Measurements from ENCODE around the gene SLC10A3. TPM values are rescaled to one million over a fixed set of nuclear protein-coding genes. Genes with fewer than 3 reads are reported as not detected.
A peak's percentile ranks its signal among the peaks of the same experiment; 100 is the strongest.

The SLC10A3 gene
- total RNA-seq, 1 donor from 2014 or later: 28.9 TPM

DNA sequence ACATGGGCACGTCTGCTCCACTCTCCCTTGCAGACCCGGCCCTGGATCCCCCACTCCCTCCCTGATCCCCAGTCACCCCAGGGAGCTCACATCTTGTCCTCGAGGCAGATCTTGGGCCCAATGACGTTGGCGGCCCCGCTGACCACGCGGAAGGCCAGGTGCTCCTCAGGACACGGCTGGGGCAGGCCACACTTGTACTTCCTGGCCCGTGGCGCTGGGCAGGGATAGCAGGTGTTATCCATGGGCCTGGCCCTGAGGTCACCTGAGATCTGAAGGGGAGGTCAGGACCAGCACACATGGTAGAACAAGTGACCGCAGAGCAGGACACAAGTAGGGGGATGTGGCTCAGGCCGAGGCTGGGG is 17.9 kb upstream of the SLC10A3 start:
- Mint-ChIP-seq H3K36me3 (ENCODE audit: low read depth) (peaks cover 12% of the 10 kb centered on the region), H3K27ac (ENCODE audit: unreplicated experiment) (no peak overlapping the region), H3K27me3 (ENCODE audit: low read depth) (no peaks in the 10 kb centered on the region), H3K4me3 (ENCODE audit: unreplicated experiment) (no peak overlapping the region), H3K9me3 (ENCODE audit: low read depth) (peaks cover 19% of the 10 kb centered on the region), H3K4me1 (ENCODE audit: low read depth) (peaks cover 8% of the 10 kb centered on the region)
- DNase-seq (ENCODE audit: low spot score): no peak
- TF ChIP-seq, protein P1, sequence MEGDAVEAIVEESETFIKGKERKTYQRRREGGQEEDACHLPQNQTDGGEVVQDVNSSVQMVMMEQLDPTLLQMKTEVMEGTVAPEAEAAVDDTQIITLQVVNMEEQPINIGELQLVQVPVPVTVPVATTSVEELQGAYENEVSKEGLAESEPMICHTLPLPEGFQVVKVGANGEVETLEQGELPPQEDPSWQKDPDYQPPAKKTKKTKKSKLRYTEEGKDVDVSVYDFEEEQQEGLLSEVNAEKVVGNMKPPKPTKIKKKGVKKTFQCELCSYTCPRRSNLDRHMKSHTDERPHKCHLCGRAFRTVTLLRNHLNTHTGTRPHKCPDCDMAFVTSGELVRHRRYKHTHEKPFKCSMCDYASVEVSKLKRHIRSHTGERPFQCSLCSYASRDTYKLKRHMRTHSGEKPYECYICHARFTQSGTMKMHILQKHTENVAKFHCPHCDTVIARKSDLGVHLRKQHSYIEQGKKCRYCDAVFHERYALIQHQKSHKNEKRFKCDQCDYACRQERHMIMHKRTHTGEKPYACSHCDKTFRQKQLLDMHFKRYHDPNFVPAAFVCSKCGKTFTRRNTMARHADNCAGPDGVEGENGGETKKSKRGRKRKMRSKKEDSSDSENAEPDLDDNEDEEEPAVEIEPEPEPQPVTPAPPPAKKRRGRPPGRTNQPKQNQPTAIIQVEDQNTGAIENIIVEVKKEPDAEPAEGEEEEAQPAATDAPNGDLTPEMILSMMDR (IDR thresholded peaks at IDR 0.05): no peak

DNA sequence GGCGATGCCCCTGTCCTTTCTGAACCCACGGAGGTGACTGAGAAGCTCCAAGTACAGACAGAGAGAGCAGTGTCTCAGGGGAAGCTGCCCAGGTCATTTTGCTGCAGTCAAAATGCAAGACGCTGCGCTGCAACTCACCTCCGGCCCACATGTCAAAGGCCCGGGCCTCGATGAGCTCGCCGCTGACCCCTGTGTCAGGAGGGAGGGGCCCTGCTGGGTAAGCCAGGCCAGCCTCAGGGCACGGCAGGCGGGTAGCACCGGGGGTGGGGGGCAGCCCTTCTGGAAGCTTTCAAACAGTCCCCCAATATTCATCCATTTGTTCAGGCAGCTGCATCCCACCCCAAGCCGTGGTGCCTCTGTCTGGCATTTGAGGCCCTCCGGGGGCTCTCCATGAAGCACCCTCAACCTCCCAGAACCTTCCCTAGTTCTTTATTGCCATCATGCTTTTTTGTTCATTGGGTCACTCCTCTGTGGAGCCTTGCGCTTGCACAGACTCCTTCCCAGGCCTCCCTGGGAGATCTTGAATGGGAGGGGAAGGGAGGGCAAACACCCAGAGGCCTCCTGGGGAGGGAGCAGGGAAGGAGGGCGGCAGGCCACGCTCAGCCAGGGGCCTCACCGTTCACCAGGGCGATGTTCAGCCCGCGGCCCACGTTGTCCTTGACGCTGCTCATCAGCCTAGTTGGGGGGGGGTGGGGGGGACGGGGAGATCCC is 17.4 kb upstream of the SLC10A3 start:
- Mint-ChIP-seq H3K36me3 (ENCODE audit: low read depth) (peaks cover 12% of the 10 kb centered on the region), H3K9me3 (ENCODE audit: low read depth) (peaks cover 19% of the 10 kb centered on the region), H3K27me3 (ENCODE audit: low read depth) (no peaks in the 10 kb centered on the region), H3K4me3 (ENCODE audit: unreplicated experiment) (no peak overlapping the region), H3K4me1 (ENCODE audit: low read depth) (peaks cover 8% of the 10 kb centered on the region), H3K27ac (ENCODE audit: unreplicated experiment) (no peak overlapping the region)
- DNase-seq (ENCODE audit: low spot score): no peak
- TF ChIP-seq, protein P1 (IDR thresholded peaks at IDR 0.05): no peak

DNA sequence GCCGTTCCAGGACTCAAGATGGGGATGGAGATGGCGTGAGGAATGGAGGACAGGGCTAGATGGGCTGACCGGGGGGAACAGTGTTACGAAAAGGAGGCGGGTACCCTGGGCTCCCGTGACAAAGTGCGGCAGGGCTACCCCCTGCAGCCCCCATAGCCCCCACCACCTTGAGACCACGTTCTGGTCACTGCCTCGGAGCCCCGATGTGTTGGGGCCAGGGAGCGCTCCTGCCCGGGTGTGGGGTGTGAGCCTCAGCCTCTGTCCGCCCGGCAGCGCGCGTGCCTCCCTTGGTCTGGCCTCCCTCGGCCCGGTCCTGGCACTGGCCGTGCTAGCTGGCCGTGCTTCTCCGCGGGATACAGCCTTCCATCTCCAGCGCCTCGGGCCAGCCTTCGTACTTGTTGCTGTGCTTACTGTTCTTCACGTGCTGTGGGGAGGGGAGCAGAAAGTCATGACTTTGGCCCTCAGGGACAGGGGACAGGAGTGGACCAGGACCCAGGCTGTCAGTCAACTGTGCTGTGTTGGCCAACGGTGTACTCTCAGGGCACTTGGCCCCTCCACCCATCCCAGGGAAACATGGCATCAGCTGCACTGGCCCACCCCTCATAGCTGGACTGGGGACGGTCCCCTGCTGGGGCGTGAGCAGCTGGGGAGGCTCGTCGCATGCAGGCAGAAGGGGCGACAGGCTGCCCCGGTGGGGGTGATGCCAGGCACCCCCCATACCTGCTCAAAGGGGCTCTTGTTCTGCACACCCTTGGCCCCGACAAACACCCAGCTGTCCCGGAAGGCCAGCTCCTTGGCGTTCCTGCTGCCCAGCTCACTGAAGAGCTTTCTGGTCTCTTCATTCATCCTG is 16.3 kb upstream of the SLC10A3 start:
- Mint-ChIP-seq H3K36me3 (ENCODE audit: low read depth) (peaks cover 12% of the 10 kb centered on the region), H3K4me1 (ENCODE audit: low read depth) (peaks cover 8% of the 10 kb centered on the region), H3K9me3 (ENCODE audit: low read depth) (peaks cover 19% of the 10 kb centered on the region), H3K4me3 (ENCODE audit: unreplicated experiment) (no peak overlapping the region), H3K27ac (ENCODE audit: unreplicated experiment) (no peak overlapping the region), H3K27me3 (ENCODE audit: low read depth) (no peaks in the 10 kb centered on the region)
- DNase-seq (ENCODE audit: low spot score): no peak
- TF ChIP-seq, protein P1 (IDR thresholded peaks at IDR 0.05): no peak

GRCh38 chrX:154505734-154506133 is 15.3 kb upstream of the SLC10A3 start:
- TF ChIP-seq, protein P1 (IDR thresholded peaks at IDR 0.05): no peak
- H3K27ac Mint-ChIP-seq (ENCODE audit: unreplicated experiment): peak overlapping the region; percentile 69
- H3K4me3 Mint-ChIP-seq (ENCODE audit: unreplicated experiment): no peak overlapping the region
- peaks cover 19% of the 10 kb centered on the region for H3K9me3 Mint-ChIP-seq (ENCODE audit: low read depth)
- peaks cover 8% of the 10 kb centered on the region for H3K4me1 Mint-ChIP-seq (ENCODE audit: low read depth)
- DNase-seq (ENCODE audit: low spot score): no peak
- peaks cover 10% of the 10 kb centered on the region for H3K36me3 Mint-ChIP-seq (ENCODE audit: low read depth)
- no peaks in the 10 kb centered on the region for H3K27me3 Mint-ChIP-seq (ENCODE audit: low read depth)

DNA sequence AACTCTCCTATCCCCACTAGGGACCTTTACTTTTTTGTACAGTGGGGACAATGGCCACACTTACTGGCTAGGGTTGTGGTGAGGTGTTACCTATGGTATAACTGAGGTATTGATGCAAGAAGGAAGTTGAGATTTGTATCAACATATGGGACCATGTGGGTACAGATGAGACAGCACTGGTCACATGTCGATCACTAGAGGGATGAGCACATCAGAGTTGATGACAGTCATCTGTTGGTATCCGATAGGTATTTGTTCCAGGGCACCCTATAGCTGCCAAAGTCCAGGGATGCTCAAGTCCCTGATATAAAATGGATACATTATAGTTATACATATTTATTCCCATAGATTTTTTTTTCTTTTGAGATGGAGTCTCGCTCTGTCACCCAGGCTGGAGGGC is 12.6 kb upstream of the SLC10A3 start:
- no peak overlapping the region for H3K4me3 Mint-ChIP-seq (ENCODE audit: unreplicated experiment)
- peaks cover 8% of the 10 kb centered on the region for H3K4me1 Mint-ChIP-seq (ENCODE audit: low read depth)
- no peak overlapping the region for H3K27ac Mint-ChIP-seq (ENCODE audit: unreplicated experiment)
- peaks cover 3% of the 10 kb centered on the region for H3K9me3 Mint-ChIP-seq (ENCODE audit: low read depth)
- DNase-seq (ENCODE audit: low spot score): no peak
- no peaks in the 10 kb centered on the region for H3K27me3 Mint-ChIP-seq (ENCODE audit: low read depth)
- peaks cover 4% of the 10 kb centered on the region for H3K36me3 Mint-ChIP-seq (ENCODE audit: low read depth)
- TF ChIP-seq, protein P1 (IDR thresholded peaks at IDR 0.05): no peak
